Sigmoid colon (tissue), 4 donors: ENCODE measurements around the gene ARL5A.

ENCODE experiments used
- EP300 ChIP-seq, 4 donors: sonication (generic); formaldehyde crosslinking; IDR thresholded peaks; one replicate each; pipeline ENCODE4 v1.6.1; 2017; ENCODE audit warnings: antibody characterized with exemption in 4 of 4
- POLR2A ChIP-seq, 2 donors: fragments of 450-650 bp; IDR thresholded peaks; one replicate each; pipeline ENCODE4 v1.6.1; 2016; ENCODE audit warnings: antibody characterized with exemption in 2 of 2, mild to moderate bottlenecking in 2 of 2, moderate library complexity in 2 of 2
- POLR2AphosphoS5 ChIP-seq, 4 donors: sonication (generic); formaldehyde crosslinking; IDR thresholded peaks; one replicate each; pipeline ENCODE4 v1.6.1; 2017; ENCODE audit warnings: antibody characterized with exemption in 4 of 4
- TF ChIP-seq, protein P1 (sequence below), 4 experiments: fragments of 450-650 bp in 3 of 4; fragments of 200-600 bp in 1 of 4; IDR thresholded peaks; one replicate each; pipeline ENCODE4 v1.5.1; 2016 to 2019; ENCODE audit warnings: antibody characterized with exemption in 4 of 4, mild to moderate bottlenecking in 3 of 4, moderate library complexity in 2 of 4

- TF ChIP-seq POLR2A (IDR thresholded peaks at IDR 0.05) (no peak), EP300 (IDR thresholded peaks at IDR 0.05) (no peak), POLR2AphosphoS5 (IDR thresholded peaks at IDR 0.05) (no peak)
- TF ChIP-seq, protein P1, sequence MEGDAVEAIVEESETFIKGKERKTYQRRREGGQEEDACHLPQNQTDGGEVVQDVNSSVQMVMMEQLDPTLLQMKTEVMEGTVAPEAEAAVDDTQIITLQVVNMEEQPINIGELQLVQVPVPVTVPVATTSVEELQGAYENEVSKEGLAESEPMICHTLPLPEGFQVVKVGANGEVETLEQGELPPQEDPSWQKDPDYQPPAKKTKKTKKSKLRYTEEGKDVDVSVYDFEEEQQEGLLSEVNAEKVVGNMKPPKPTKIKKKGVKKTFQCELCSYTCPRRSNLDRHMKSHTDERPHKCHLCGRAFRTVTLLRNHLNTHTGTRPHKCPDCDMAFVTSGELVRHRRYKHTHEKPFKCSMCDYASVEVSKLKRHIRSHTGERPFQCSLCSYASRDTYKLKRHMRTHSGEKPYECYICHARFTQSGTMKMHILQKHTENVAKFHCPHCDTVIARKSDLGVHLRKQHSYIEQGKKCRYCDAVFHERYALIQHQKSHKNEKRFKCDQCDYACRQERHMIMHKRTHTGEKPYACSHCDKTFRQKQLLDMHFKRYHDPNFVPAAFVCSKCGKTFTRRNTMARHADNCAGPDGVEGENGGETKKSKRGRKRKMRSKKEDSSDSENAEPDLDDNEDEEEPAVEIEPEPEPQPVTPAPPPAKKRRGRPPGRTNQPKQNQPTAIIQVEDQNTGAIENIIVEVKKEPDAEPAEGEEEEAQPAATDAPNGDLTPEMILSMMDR (IDR thresholded peaks at IDR 0.05) = no peak
Measured at GRCh38 chr2:151780938-151781337, 47.3 kb downstream of the ARL5A start.
